Karpas-422 (cell line): ENCODE measurements around the gene CYP3A5. TPM values are rescaled to one million over a fixed set of nuclear protein-coding genes. Genes with fewer than 3 reads are reported as not detected.
"Not testable (repeated sequence)": the region's sequence is repeated elsewhere in the genome, so short reads cannot be mapped to it uniquely, and the experiment has no call there.

Experiments used
- DNase-seq: peaks from one replicate; pipeline ENCODE4 v3.0.0-alpha.2; 2015
- H2AFZ ChIP-seq: fragments of 200-600 bp; sonication (generic); 2 replicates; pipeline ENCODE4 v1.6.1; 2014; ENCODE audit warnings: antibody characterized with exemption, low read length, mixed read lengths
- H3K27ac ChIP-seq: fragments of 200-600 bp; sonication (generic); 2 replicates; pipeline ENCODE4 v1.5.1; 2014; ENCODE audit warnings: mild to moderate bottlenecking, low read length, moderate library complexity
- H3K27me3 ChIP-seq: fragments of 200-600 bp; sonication (generic); 2 replicates; pipeline ENCODE4 v1.6.1; 2014; ENCODE audit warnings: low read length, mixed read lengths
- H3K36me3 ChIP-seq: fragments of 200-600 bp; sonication (generic); 2 replicates; pipeline ENCODE4 v1.6.1; 2014; ENCODE audit warnings: low read length, mixed read lengths; ENCODE audit not compliant: insufficient read depth
- H3K4me1 ChIP-seq: fragments of 200-600 bp; sonication (generic); 2 replicates; pipeline ENCODE4 v1.6.1; 2014; ENCODE audit warnings: mild to moderate bottlenecking, low read length, mixed read lengths
- H3K4me2 ChIP-seq: fragments of 200-600 bp; sonication (generic); 2 replicates; pipeline ENCODE4 v1.6.1; 2014; ENCODE audit warnings: low read length, low read depth, mild to moderate bottlenecking; ENCODE audit not compliant: poor library complexity, severe bottlenecking
- H3K4me3 ChIP-seq: fragments of 200-600 bp; sonication (generic); 2 replicates; pipeline ENCODE4 v1.5.1; 2014; ENCODE audit warnings: mild to moderate bottlenecking, antibody characterized with exemption, low read length, mixed read lengths
- H3K79me2 ChIP-seq: fragments of 200-600 bp; sonication (generic); 2 replicates; pipeline ENCODE4 v1.6.1; 2014; ENCODE audit warnings: mild to moderate bottlenecking, low read length, mixed read lengths
- H3K9ac ChIP-seq: fragments of 200-600 bp; sonication (generic); 2 replicates; pipeline ENCODE4 v1.6.0; 2014; ENCODE audit warnings: low read length
- H3K9me2 ChIP-seq: fragments of 200-600 bp; sonication (generic), shearing (Covaris generic); replicated peaks from 2 replicates; pipeline ENCODE4 v1.6.0; 2014; ENCODE audit warnings: mild to moderate bottlenecking, low read length, moderate library complexity; ENCODE audit not compliant: insufficient read depth
- H3K9me3 ChIP-seq: fragments of 300-700, 200-600 bp; sonication (generic); 2 replicates; pipeline ENCODE4 v1.6.1; 2014; ENCODE audit warnings: low read length, mixed read lengths
- H4K20me1 ChIP-seq: fragments of 200-600 bp; sonication (generic); 2 replicates; pipeline ENCODE4 v1.6.1; 2014; ENCODE audit warnings: mild to moderate bottlenecking, antibody characterized with exemption, low read length, low read depth; ENCODE audit not compliant: insufficient read depth
- total RNA-seq: library from RNA; depleted of rRNA; stranded (reverse); fragments of >200 nt; shearing (Covaris generic); gene quantifications from 2 replicates; pipeline ENCODE4 v1.2.3, GENCODE V29; 2014; ENCODE audit warnings: low replicate concordance

The CYP3A5 gene
- total RNA-seq, 1 experiment from 2014 or later, result not detected

- not testable (repeated sequence) for H3K9me2 ChIP-seq, H3K79me2 ChIP-seq, H3K9ac ChIP-seq, H3K27me3 ChIP-seq, DNase-seq, H2AFZ ChIP-seq, H3K4me1 ChIP-seq, H3K9me3 ChIP-seq, H3K36me3 ChIP-seq, H4K20me1 ChIP-seq, H3K27ac ChIP-seq, H3K4me2 ChIP-seq, H3K4me3 ChIP-seq
Observed at GRCh38 chr7:99692563-99692962, 12.8 kb upstream of the CYP3A5 start.

GRCh38 chr7:99691658-99692057 is 11.9 kb upstream of the CYP3A5 start:
- H3K4me3 ChIP-seq, H3K4me1 ChIP-seq, H3K27ac ChIP-seq, H3K79me2 ChIP-seq, H3K36me3 ChIP-seq, H4K20me1 ChIP-seq, H3K27me3 ChIP-seq, DNase-seq, H3K4me2 ChIP-seq, H3K9ac ChIP-seq, H2AFZ ChIP-seq, H3K9me2 ChIP-seq, H3K9me3 ChIP-seq: not testable (repeated sequence)

GRCh38 chr7:99690918-99691317 is 11.1 kb upstream of the CYP3A5 start:
- not testable (repeated sequence) for DNase-seq, H3K9me3 ChIP-seq, H2AFZ ChIP-seq, H3K36me3 ChIP-seq, H3K79me2 ChIP-seq, H3K9ac ChIP-seq, H3K27me3 ChIP-seq, H3K4me3 ChIP-seq, H3K9me2 ChIP-seq, H3K27ac ChIP-seq, H4K20me1 ChIP-seq, H3K4me1 ChIP-seq, H3K4me2 ChIP-seq

- H3K79me2 ChIP-seq, H3K4me2 ChIP-seq, H3K9me3 ChIP-seq, H3K4me1 ChIP-seq, H3K4me3 ChIP-seq, H3K27ac ChIP-seq, DNase-seq, H3K27me3 ChIP-seq, H4K20me1 ChIP-seq, H3K9me2 ChIP-seq, H2AFZ ChIP-seq, H3K36me3 ChIP-seq, H3K9ac ChIP-seq: not testable (repeated sequence)
Observed at GRCh38 chr7:99685871-99686608, 6.2 kb upstream of the CYP3A5 start.

- H3K27ac ChIP-seq, result no peak overlapping the region
- H2AFZ ChIP-seq, result no peak overlapping the region
- no peaks in the 10 kb centered on the region for H3K9me3 ChIP-seq
- H3K4me3 ChIP-seq, result no peak overlapping the region
- no peaks in the 10 kb centered on the region for H3K36me3 ChIP-seq
- no peak overlapping the region for H3K4me2 ChIP-seq
- H3K4me1 ChIP-seq, result no peaks in the 10 kb centered on the region
- DNase-seq, result no peak
- no peaks in the 10 kb centered on the region for H4K20me1 ChIP-seq
- no peaks in the 10 kb centered on the region for H3K27me3 ChIP-seq
- no peak overlapping the region for H3K9ac ChIP-seq
- H3K79me2 ChIP-seq, result no peaks in the 10 kb centered on the region
- no peaks in the 10 kb centered on the region for H3K9me2 ChIP-seq
Observed at GRCh38 chr7:99685129-99685758, 5.4 kb upstream of the CYP3A5 start.

GRCh38 chr7:99679032-99679399 is 780 bp downstream of the CYP3A5 start:
- H3K27me3 ChIP-seq, result no peaks in the 10 kb centered on the region
- no peaks in the 10 kb centered on the region for H3K9me3 ChIP-seq
- H3K79me2 ChIP-seq, result no peaks in the 10 kb centered on the region
- H4K20me1 ChIP-seq, result no peaks in the 10 kb centered on the region
- no peaks in the 10 kb centered on the region for H3K4me1 ChIP-seq
- no peak overlapping the region for H3K27ac ChIP-seq
- no peak overlapping the region for H3K9ac ChIP-seq
- no peak overlapping the region for H2AFZ ChIP-seq
- H3K4me3 ChIP-seq, result no peak overlapping the region
- H3K9me2 ChIP-seq, result no peaks in the 10 kb centered on the region
- no peaks in the 10 kb centered on the region for H3K36me3 ChIP-seq
- DNase-seq, result no peak
- H3K4me2 ChIP-seq, result no peak overlapping the region

- Histone ChIP-seq H3K27ac (no peak overlapping the region), H4K20me1 (no peaks in the 10 kb centered on the region), H3K79me2 (no peaks in the 10 kb centered on the region), H3K9me2 (no peaks in the 10 kb centered on the region), H3K4me1 (no peaks in the 10 kb centered on the region), H3K9me3 (no peaks in the 10 kb centered on the region), H3K4me3 (no peak overlapping the region), H3K9ac (no peak overlapping the region), H3K36me3 (no peaks in the 10 kb centered on the region), H3K4me2 (no peak overlapping the region), H2AFZ (no peak overlapping the region), H3K27me3 (no peaks in the 10 kb centered on the region)
- DNase-seq, result no peak
Observed at GRCh38 chr7:99677648-99678045, 2.1 kb downstream of the CYP3A5 start.

GRCh38 chr7:99677013-99677647 is 2.7 kb downstream of the CYP3A5 start:
- H3K9ac ChIP-seq, result no peak overlapping the region
- no peaks in the 10 kb centered on the region for H3K9me3 ChIP-seq
- H2AFZ ChIP-seq, result no peak overlapping the region
- H4K20me1 ChIP-seq, result no peaks in the 10 kb centered on the region
- H3K27me3 ChIP-seq, result no peaks in the 10 kb centered on the region
- H3K4me2 ChIP-seq, result no peak overlapping the region
- no peak overlapping the region for H3K27ac ChIP-seq
- no peaks in the 10 kb centered on the region for H3K4me1 ChIP-seq
- H3K4me3 ChIP-seq, result no peak overlapping the region
- no peaks in the 10 kb centered on the region for H3K79me2 ChIP-seq
- no peaks in the 10 kb centered on the region for H3K9me2 ChIP-seq
- no peak for DNase-seq
- H3K36me3 ChIP-seq, result no peaks in the 10 kb centered on the region
